ENCODE data around the gene KRT13.
A peak's percentile ranks its signal among the peaks of the same experiment; 100 is the strongest.

Gene KRT13

GRCh38 chr17:41537614-41537954, 32.2 kb upstream of the KRT13 start:
- Histone ChIP-seq H3K36me3 (ENCODE audit: insufficient read depth, low read length) (no peaks in the 10 kb centered on the region), H2AFZ (ENCODE audit: low read length, unreplicated experiment) (no peak overlapping the region)

GRCh38 chr17:41536741-41537613, 31.6 kb upstream of the KRT13 start:
- no peaks in the 10 kb centered on the region for H3K79me2 ChIP-seq (ENCODE audit: control insufficient read depth, insufficient read depth, low read length, unreplicated experiment)
- H3K27ac ChIP-seq (ENCODE audit: low read depth, low read length), result no peak overlapping the region
- H3K27me3 ChIP-seq (ENCODE audit: insufficient read depth, low read length), result no peaks in the 10 kb centered on the region
- no peak overlapping the region for H2AFZ ChIP-seq (ENCODE audit: low read length, unreplicated experiment)
- H3K4me1 ChIP-seq (ENCODE audit: control insufficient read depth, insufficient read depth, low read length, unreplicated experiment), result peaks cover 19% of the 10 kb centered on the region
- H3K36me3 ChIP-seq (ENCODE audit: insufficient read depth, low read length), result no peaks in the 10 kb centered on the region
- H3K4me3 ChIP-seq (ENCODE audit: low read depth, low read length), result no peak overlapping the region

More at GRCh38 chr17:41537614-41537954, 32.2 kb upstream of the KRT13 start:
- Histone ChIP-seq H3K27me3 (ENCODE audit: insufficient read depth, low read length) (no peaks in the 10 kb centered on the region), H3K27ac (ENCODE audit: low read depth, low read length) (no peak overlapping the region), H3K79me2 (ENCODE audit: control insufficient read depth, insufficient read depth, low read length, unreplicated experiment) (no peaks in the 10 kb centered on the region), H3K4me1 (ENCODE audit: control insufficient read depth, insufficient read depth, low read length, unreplicated experiment) (peaks cover 19% of the 10 kb centered on the region), H3K4me3 (ENCODE audit: low read depth, low read length) (no peak overlapping the region)

GRCh38 chr17:41535764-41536481, 30.5 kb upstream of the KRT13 start:
- Histone ChIP-seq H3K79me2 (ENCODE audit: control insufficient read depth, insufficient read depth, low read length, unreplicated experiment) (no peaks in the 10 kb centered on the region), H3K36me3 (ENCODE audit: insufficient read depth, low read length) (no peaks in the 10 kb centered on the region), H3K27ac (ENCODE audit: low read depth, low read length) (no peak overlapping the region), H3K27me3 (ENCODE audit: insufficient read depth, low read length) (no peaks in the 10 kb centered on the region), H3K4me3 (ENCODE audit: low read depth, low read length) (no peak overlapping the region), H3K4me1 (ENCODE audit: control insufficient read depth, insufficient read depth, low read length, unreplicated experiment) (peaks cover 22% of the 10 kb centered on the region), H2AFZ (ENCODE audit: low read length, unreplicated experiment) (no peak overlapping the region)

GRCh38 chr17:41534899-41535546, 29.6 kb upstream of the KRT13 start:
- no peak overlapping the region for H2AFZ ChIP-seq (ENCODE audit: low read length, unreplicated experiment)
- no peak overlapping the region for H3K4me3 ChIP-seq (ENCODE audit: low read depth, low read length)
- no peak overlapping the region for H3K27ac ChIP-seq (ENCODE audit: low read depth, low read length)
- H3K36me3 ChIP-seq (ENCODE audit: insufficient read depth, low read length), result no peaks in the 10 kb centered on the region
- peaks cover 30% of the 10 kb centered on the region for H3K4me1 ChIP-seq (ENCODE audit: control insufficient read depth, insufficient read depth, low read length, unreplicated experiment)
- H3K79me2 ChIP-seq (ENCODE audit: control insufficient read depth, insufficient read depth, low read length, unreplicated experiment), result no peaks in the 10 kb centered on the region
- H3K27me3 ChIP-seq (ENCODE audit: insufficient read depth, low read length), result no peaks in the 10 kb centered on the region

GRCh38 chr17:41533613-41534012, 28.2 kb upstream of the KRT13 start:
- H2AFZ ChIP-seq (ENCODE audit: low read length, unreplicated experiment), result no peak overlapping the region
- no peaks in the 10 kb centered on the region for H3K79me2 ChIP-seq (ENCODE audit: control insufficient read depth, insufficient read depth, low read length, unreplicated experiment)
- H3K4me1 ChIP-seq (ENCODE audit: control insufficient read depth, insufficient read depth, low read length, unreplicated experiment), result peaks cover 32% of the 10 kb centered on the region
- no peak overlapping the region for H3K27ac ChIP-seq (ENCODE audit: low read depth, low read length)
- no peak overlapping the region for H3K4me3 ChIP-seq (ENCODE audit: low read depth, low read length)
- no peaks in the 10 kb centered on the region for H3K36me3 ChIP-seq (ENCODE audit: insufficient read depth, low read length)
- H3K27me3 ChIP-seq (ENCODE audit: insufficient read depth, low read length), result no peaks in the 10 kb centered on the region

DNA sequence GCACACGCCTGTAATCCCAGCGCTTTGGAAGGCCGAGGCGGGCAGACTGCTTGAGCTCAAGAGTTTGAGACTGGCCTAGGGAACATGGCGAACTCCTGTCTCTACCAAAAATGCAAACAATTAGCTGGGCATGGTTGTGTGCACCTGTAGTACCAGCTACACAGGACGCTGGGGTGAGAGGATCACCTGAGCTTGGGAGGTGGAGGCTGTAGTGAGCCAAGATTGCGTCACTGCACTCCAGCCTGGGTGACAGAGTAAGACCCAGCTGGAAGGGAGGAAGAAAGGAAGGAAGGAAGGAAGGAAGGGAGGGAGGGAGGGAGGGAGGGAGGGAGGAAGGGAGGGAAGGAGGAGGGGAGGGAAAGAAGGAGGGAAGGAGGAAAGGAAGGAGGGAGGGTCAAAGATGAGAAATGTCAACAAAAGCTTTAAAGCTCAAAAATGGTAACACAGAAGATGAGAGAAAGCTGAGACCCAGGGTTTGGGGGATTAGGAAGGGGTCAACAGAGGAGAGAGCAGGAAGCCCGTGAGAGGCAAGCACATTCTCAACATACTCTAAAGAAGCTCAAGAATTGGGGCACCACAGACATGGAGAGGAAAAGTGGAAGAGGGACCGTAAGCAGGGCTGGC, 27.6 kb upstream of the KRT13 start:
- Histone ChIP-seq H2AFZ (ENCODE audit: low read length, unreplicated experiment) (no peak overlapping the region), H3K36me3 (ENCODE audit: insufficient read depth, low read length) (no peaks in the 10 kb centered on the region), H3K27ac (ENCODE audit: low read depth, low read length) (no peak overlapping the region), H3K4me1 (ENCODE audit: control insufficient read depth, insufficient read depth, low read length, unreplicated experiment) (peaks cover 27% of the 10 kb centered on the region), H3K27me3 (ENCODE audit: insufficient read depth, low read length) (peaks cover under 1% of the 10 kb centered on the region; the same call in 1 of the 2 replicates), H3K4me3 (ENCODE audit: low read depth, low read length) (no peak overlapping the region), H3K79me2 (ENCODE audit: control insufficient read depth, insufficient read depth, low read length, unreplicated experiment) (no peaks in the 10 kb centered on the region)

DNA sequence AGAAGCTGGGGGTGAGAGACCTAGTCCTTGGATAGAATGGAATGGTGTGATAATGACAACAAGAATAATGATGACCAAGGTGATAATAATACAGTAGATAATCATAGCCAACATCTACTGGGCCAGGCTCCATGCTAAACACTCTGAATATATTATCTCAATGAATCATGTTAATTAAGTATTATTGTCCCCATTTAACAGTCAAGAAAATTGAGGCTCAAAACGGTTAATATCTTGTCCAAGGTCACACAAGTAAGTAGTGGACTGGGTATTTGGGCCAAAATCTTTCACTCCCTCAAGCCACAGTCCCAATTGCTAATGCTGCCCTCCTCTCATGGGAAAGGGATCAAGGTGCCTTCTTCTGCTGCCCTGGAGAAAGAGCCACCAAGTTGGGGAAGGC, 26.6 kb upstream of the KRT13 start:
- Histone ChIP-seq H3K4me1 (ENCODE audit: control insufficient read depth, insufficient read depth, low read length, unreplicated experiment) (peaks cover 19% of the 10 kb centered on the region), H3K79me2 (ENCODE audit: control insufficient read depth, insufficient read depth, low read length, unreplicated experiment) (no peaks in the 10 kb centered on the region), H2AFZ (ENCODE audit: low read length, unreplicated experiment) (no peak overlapping the region), H3K27me3 (ENCODE audit: insufficient read depth, low read length) (peaks cover 11% of the 10 kb centered on the region), H3K36me3 (ENCODE audit: insufficient read depth, low read length) (no peaks in the 10 kb centered on the region), H3K4me3 (ENCODE audit: low read depth, low read length) (no peak overlapping the region), H3K27ac (ENCODE audit: low read depth, low read length) (no peak overlapping the region)

GRCh38 chr17:41530062-41531048, 24.9 kb upstream of the KRT13 start:
- no peaks in the 10 kb centered on the region for H3K79me2 ChIP-seq (ENCODE audit: control insufficient read depth, insufficient read depth, low read length, unreplicated experiment)
- peaks cover 19% of the 10 kb centered on the region for H3K4me1 ChIP-seq (ENCODE audit: control insufficient read depth, insufficient read depth, low read length, unreplicated experiment)
- no peaks in the 10 kb centered on the region for H3K36me3 ChIP-seq (ENCODE audit: insufficient read depth, low read length)
- H3K27ac ChIP-seq (ENCODE audit: low read depth, low read length), result peak overlapping the region; percentile 70
- peak overlapping the region; percentile 30; the same call in 1 of the 2 replicates for H3K4me3 ChIP-seq (ENCODE audit: low read depth, low read length)
- peak overlapping the region; percentile 21 for H2AFZ ChIP-seq (ENCODE audit: low read length, unreplicated experiment)
- H3K27me3 ChIP-seq (ENCODE audit: insufficient read depth, low read length), result peaks cover 11% of the 10 kb centered on the region

GRCh38 chr17:41529491-41529915, 24.1 kb upstream of the KRT13 start:
- H3K36me3 ChIP-seq (ENCODE audit: insufficient read depth, low read length), result no peaks in the 10 kb centered on the region
- H3K79me2 ChIP-seq (ENCODE audit: control insufficient read depth, insufficient read depth, low read length, unreplicated experiment), result no peaks in the 10 kb centered on the region
- no peak overlapping the region; the same call in 1 of the 2 replicates for H3K4me3 ChIP-seq (ENCODE audit: low read depth, low read length)
- peak overlapping the region; percentile 70 for H3K27ac ChIP-seq (ENCODE audit: low read depth, low read length)
- H2AFZ ChIP-seq (ENCODE audit: low read length, unreplicated experiment), result no peak overlapping the region
- peaks cover 11% of the 10 kb centered on the region for H3K27me3 ChIP-seq (ENCODE audit: insufficient read depth, low read length)
- peaks cover 19% of the 10 kb centered on the region for H3K4me1 ChIP-seq (ENCODE audit: control insufficient read depth, insufficient read depth, low read length, unreplicated experiment)

Data from ACC112 (cell line).